Urinary bladder (tissue), 4 donors: ENCODE measurements around the gene CAMKK2. TPM values are rescaled to one million over a fixed set of nuclear protein-coding genes. Genes with fewer than 3 reads are reported as not detected.
"Not testable (repeated sequence)": the region's sequence is repeated elsewhere in the genome, so short reads cannot be mapped to it uniquely, and the experiment has no call there.

Experiments used
- DNase-seq: peaks from one replicate; pipeline ENCODE4 v3.0.0-alpha.2; 2015; ENCODE audit errors: extremely low spot score
- H3K27ac ChIP-seq: one replicate; pipeline ENCODE4 v1.5.1; 2013; ENCODE audit warnings: low read depth, mild to moderate bottlenecking, moderate library complexity
- H3K36me3 ChIP-seq: one replicate; pipeline ENCODE4 v1.6.1; 2013; ENCODE audit warnings: mild to moderate bottlenecking, moderate library complexity; ENCODE audit not compliant: insufficient read depth
- H3K4me1 ChIP-seq: one replicate; pipeline ENCODE4 v1.6.1; 2013; ENCODE audit warnings: mild to moderate bottlenecking, moderate library complexity; ENCODE audit not compliant: insufficient read depth
- H3K4me3 ChIP-seq: one replicate; pipeline ENCODE4 v1.5.1; 2013; ENCODE audit warnings: low read depth, low read length
- WGBS: extraction: QIAGEN DNeasy Blood & Tissue Kit; methylation state at CpG from one replicate; pipeline ENCODE4 v1.1.7; 2013; 5-methylcytosine and 5-hydroxymethylcytosine counted together
- polyA plus RNA-seq: library from polyadenylated mRNA; stranded (reverse); fragments of 200-250 nt; gene quantifications from one replicate; pipeline ENCODE4 v1.2.3, GENCODE V29; 2013
- total RNA-seq: library from RNA; depleted of rRNA; stranded (reverse); fragments of >200 nt; gene quantifications from one replicate; pipeline ENCODE4 v1.2.3, GENCODE V29; 2014
- donor health status: healthy with polysubstance abuse.
- donor health status: healthy.

Gene CAMKK2
- total and polyA plus RNA-seq, 2 donors = 18.5 to 47.0 TPM

DNA sequence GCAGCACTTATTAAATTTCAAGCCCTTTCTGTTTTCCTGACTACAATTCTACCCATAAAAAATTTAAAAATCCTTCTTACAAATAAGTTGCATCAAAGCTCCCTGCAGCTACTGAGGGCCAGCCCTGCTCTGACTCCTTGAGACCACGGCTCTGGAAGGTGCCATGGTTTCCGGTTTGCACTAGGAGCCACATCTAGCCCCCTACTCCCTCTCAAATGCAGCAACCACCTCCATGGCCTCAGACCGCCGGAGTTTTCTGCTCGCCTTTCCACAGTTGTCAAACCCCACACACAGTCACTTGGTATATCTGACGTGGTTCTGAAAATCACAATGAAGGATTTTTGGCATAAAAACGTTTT is 56.5 kb downstream of the CAMKK2 start:
- no peak overlapping the region for H3K4me3 ChIP-seq
- WGBS = 65% methylated on average over 7 of the region's 7 CpGs
- DNase-seq = no peak
- H3K36me3 ChIP-seq = no peaks in the 10 kb centered on the region
- H3K4me1 ChIP-seq = no peaks in the 10 kb centered on the region
- no peak overlapping the region for H3K27ac ChIP-seq

DNA sequence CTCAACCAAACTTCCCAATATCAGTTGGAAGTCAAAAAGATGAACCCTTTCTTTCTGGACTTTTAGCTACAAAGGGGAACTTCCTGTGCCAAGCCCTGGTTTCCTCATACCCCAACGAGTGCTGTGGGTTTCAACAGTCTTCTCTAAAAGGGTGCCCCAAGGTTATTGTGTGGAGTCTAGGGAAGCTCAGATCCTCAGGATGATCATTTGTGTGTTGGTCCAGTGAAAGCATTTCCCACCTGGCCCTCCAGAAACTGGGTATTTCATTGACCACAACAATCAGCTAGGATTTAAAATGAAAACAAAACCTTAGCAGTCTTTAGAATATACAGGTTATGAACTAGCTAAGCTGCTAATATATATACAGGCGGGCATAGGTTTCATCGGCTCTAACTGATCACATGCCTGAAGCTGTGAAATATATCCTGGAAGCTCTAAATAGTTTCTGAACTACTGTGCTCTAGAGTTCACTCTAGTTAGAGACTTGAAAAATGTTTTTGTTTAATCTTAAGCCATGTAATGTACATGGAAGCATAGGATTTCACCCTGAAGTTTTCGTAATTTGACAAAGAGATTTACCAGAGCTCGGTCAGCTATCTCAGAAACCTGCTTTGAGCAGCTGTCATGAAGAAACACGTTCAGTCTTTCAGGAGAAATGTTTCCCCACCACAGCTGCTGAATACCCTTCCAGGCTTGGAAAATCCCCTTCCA is 57.0 kb downstream of the CAMKK2 start:
- no peaks in the 10 kb centered on the region for H3K4me1 ChIP-seq
- 62% methylated on average over 6 of the region's 6 CpGs for WGBS
- H3K36me3 ChIP-seq = no peaks in the 10 kb centered on the region
- no peak overlapping the region for H3K27ac ChIP-seq
- no peak overlapping the region for H3K4me3 ChIP-seq
- no peak for DNase-seq

DNA sequence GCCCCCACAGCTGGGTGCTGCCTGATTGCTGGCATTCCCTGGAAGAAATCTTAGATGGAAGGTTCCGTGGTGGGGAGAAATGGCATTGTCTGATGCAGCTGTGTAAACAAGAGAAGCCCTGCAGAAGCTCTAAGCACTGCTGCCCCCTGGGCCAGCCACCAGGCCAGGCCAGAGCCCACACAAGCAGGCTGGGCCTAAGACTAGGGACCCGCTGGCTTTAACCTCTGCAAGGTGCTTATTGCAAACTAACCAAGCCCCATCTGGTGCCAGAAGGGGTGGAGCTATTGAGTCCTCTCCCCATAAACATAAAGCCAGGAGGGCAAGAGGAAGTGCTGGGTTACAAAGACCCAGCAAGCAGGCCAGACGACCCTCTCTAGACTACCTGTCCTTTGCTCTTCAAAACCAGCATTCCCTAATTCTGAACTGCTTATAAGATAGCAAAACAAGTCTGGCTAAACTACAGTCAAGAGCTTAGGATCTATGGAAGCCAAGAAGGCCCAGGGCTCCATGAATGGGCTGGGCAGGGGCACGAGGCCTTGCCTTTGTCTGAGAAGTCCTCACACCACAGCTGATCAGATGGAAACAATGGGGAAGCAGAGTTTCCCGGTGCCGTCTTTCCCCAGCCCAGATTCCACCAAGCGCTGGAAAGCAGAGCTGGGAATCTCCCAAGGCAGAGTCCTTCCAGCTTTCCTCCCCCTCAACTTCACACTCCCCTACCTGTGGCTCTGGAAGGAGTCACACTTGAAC is 57.7 kb downstream of the CAMKK2 start:
- 68% methylated on average over 7 of the region's 7 CpGs for WGBS
- H3K36me3 ChIP-seq = no peaks in the 10 kb centered on the region
- no peaks in the 10 kb centered on the region for H3K4me1 ChIP-seq
- DNase-seq = no peak
- no peak overlapping the region for H3K27ac ChIP-seq
- no peak overlapping the region for H3K4me3 ChIP-seq

DNA sequence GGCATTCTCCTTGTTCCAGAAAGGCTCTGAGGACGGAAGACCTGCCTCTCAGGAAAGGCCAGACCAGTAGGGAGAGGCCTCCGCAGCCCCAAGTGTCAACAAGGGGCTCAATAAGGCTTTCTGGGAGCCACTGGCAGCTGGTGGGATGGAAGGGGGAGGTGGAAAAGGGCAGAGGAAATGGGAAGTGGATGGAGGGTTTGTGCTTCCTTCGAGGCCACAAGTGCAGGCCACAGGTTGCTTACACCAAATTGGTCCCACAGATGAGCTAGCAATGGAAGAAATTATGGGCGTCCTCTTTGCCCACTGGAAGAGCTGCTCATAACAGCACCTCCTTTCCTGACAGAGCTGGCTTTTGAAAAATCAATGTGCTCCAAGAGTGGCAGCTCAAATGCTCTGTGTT is 58.4 kb downstream of the CAMKK2 start:
- DNase-seq = no peak
- Histone ChIP-seq H3K27ac (no peak overlapping the region), H3K4me1 (no peaks in the 10 kb centered on the region), H3K4me3 (no peak overlapping the region), H3K36me3 (no peaks in the 10 kb centered on the region)
- 87% methylated on average over 4 of the region's 4 CpGs for WGBS

DNA sequence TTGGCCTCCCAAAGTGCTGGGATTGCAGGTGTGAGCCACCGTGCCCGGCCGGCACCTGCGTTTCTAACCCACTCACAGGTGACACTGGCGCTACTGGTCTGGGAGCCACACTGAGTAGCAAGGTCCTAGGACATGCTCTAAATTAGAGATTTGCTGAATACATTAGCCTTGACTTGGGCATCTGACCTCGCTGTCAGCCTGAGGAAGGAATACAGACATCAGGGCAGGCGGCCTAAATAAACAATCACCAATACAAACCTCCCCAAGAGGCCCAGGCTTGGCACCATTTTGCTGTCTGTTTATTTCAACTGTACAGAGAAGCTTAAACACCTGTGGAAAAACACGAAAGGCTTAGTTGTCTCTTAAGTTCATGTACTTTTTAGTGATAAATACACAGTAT is 59.1 kb downstream of the CAMKK2 start:
- no peak for DNase-seq
- Histone ChIP-seq H3K4me3 (no peak overlapping the region), H3K36me3 (no peaks in the 10 kb centered on the region), H3K4me1 (no peaks in the 10 kb centered on the region), H3K27ac (no peak overlapping the region)
- WGBS = 85% methylated on average over 8 of the region's 8 CpGs

DNA sequence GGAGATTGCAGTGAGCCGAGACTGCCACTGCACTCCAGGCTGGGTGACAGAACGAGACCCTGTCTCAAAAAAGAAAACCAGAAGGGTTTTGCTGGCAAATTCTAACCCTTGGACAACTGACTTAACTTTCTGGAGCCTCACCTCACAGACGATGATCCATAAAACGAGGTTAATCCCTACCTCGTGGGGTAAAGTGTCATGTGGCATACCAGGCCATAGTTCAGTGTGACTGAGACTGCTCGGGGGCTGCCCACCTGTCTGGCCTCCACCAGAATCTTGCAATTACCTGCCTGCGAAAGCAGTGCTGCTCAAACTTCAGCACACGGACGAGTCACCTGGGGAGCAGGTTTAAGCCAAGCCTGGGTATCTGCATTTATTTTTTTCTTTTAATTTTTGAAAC is 59.7 kb downstream of the CAMKK2 start:
- no peaks in the 10 kb centered on the region for H3K4me1 ChIP-seq
- no peak overlapping the region for H3K4me3 ChIP-seq
- H3K36me3 ChIP-seq = no peaks in the 10 kb centered on the region
- 85% methylated on average over 9 of the region's 9 CpGs for WGBS
- DNase-seq = no peak
- H3K27ac ChIP-seq = no peak overlapping the region

DNA sequence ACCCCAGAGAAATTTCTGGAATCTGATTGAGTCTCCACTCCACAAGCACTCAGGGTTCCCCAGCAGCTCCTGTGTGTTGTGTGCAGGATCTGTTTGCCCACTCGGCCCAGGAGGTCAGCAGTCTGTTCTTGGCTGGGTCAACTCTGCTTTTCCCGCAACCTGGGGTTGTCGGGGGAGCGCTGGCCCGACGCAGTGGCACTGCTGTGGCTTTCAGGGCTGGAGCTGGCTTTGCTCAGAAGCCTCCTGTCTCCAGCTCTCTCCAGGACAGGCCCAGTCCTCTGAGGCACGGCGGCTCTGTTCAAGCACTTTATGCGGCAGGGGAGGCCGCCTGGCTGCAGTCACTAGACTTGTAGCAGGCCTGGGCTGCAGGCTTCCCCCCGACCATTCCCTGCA is 62.9 kb downstream of the CAMKK2 start:
- Histone ChIP-seq H3K27ac (no peak overlapping the region), H3K4me1 (no peaks in the 10 kb centered on the region), H3K4me3 (no peak overlapping the region), H3K36me3 (no peaks in the 10 kb centered on the region)
- no peak for DNase-seq
- WGBS = 86% methylated on average over 11 of the region's 11 CpGs

DNA sequence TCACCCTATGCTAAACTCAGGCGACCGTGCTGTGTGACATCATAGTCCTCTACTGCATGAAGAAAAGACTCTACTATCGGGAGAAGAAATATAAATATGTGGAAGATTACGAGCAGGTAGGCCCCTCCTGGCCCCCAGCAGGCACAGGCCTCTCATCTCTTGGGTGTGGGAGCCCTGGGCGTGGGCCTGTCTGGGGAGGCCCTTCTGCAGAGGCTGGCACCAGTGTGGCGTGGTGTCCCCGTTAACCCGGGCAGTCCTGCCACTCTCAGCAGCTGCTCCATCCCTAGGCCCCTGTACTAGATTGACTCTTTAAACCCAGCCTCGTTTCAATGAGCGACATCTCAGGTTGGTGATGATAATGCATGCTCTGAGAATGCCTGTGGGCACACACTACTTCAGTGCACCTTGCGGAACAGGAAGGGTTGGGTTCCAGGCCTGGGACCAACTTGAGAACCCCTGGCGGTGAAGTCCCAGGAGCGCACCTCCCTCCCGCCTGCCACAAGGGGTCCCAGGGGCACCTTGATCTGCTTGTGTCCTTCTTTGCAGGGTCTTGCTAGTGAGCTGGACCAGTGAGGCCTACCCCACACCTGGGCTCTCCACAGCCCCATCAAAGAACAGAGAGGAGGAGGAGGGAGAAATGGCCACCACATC is 63.4 kb downstream of the CAMKK2 start:
- H3K4me1 ChIP-seq = no peaks in the 10 kb centered on the region
- H3K36me3 ChIP-seq = no peaks in the 10 kb centered on the region
- H3K27ac ChIP-seq = no peak overlapping the region
- no peak for DNase-seq
- H3K4me3 ChIP-seq = no peak overlapping the region
- 93% methylated on average over 14 of the region's 14 CpGs for WGBS

DNA sequence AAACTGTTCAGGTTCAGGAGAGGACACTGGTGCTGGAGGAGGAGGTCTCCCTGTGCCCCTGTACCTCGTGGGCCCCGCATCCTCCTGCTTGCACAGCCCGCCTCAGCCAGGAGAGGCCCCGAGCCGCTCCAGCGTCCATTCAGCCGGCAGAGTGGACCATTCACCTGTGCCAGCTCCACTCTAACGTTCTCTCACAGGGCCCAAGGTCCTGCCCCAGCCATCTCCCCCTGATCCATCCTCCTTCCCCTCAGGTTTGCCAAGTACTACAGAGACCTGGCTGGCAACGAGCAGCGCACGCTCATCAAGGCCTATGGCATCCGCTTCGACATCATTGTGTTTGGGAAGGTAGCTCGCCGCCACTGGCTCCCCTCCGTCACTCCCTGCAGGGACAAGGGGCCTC is 64.3 kb downstream of the CAMKK2 start:
- H3K4me1 ChIP-seq = no peaks in the 10 kb centered on the region
- no peak overlapping the region for H3K4me3 ChIP-seq
- WGBS = 88% methylated on average over 16 of the region's 16 CpGs
- H3K36me3 ChIP-seq = no peaks in the 10 kb centered on the region
- no peak for DNase-seq
- no peak overlapping the region for H3K27ac ChIP-seq

DNA sequence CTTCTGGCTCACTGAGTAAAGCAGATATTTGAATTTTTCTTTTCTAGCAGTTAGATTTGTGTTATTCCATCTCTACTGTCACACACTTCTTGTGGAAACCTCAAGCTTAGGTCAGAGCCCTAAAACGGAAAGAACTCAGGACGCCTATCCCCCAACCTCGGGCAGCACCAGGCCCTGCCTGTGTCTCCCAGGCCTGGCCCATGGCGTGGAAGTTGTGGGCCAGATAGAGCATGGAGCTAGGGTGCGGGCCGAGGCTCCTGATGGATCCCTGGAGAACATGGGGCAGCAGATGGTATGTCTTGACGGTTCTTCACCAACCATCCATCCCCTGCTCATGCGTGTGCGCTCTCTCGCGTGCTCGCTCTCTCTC is 66.0 kb downstream of the CAMKK2 start:
- Histone ChIP-seq H3K27ac (no peak overlapping the region), H3K36me3 (no peaks in the 10 kb centered on the region), H3K4me3 (no peak overlapping the region), H3K4me1 (no peaks in the 10 kb centered on the region)
- 95% methylated on average over 12 of the region's 12 CpGs for WGBS
- no peak for DNase-seq

DNA sequence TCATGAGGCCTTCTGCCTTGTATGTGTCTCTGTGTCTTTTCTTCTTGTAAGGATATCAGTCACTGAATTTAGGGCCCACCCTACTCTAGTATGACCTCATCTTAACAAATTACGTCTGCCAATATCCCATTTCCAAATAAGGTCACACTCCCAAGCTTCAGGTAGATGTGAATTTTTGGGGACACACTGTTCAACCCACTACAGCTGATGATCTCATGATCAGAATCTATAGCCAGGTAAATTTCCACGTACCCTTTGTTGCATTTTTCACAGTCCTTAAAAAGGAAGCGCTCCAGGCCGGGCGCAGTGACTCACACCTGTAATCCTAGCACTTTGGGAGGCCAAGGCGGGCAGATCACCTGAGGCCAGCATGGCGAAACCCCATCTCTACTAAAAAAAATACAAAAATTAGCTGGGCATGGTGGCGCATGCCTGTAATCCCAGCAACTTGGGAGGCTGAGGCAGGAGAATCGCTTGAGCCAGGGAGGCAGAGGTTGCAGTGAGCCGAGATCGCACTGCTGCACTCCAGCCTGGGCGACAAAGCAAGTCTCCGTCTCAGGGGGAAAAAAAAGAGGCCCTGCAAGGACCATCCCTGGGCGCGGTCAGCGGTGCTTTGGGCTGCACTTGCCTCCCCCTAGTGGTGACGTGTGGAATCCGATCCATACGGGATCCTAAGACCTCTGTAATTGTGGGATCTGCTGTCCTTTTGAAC is 66.5 kb downstream of the CAMKK2 start:
- H3K4me3 ChIP-seq, H3K27ac ChIP-seq, H3K36me3 ChIP-seq, H3K4me1 ChIP-seq: not testable (repeated sequence)
- DNase-seq = peak; percentile 21
- 45% methylated on average over 19 of the region's 19 CpGs for WGBS

DNA sequence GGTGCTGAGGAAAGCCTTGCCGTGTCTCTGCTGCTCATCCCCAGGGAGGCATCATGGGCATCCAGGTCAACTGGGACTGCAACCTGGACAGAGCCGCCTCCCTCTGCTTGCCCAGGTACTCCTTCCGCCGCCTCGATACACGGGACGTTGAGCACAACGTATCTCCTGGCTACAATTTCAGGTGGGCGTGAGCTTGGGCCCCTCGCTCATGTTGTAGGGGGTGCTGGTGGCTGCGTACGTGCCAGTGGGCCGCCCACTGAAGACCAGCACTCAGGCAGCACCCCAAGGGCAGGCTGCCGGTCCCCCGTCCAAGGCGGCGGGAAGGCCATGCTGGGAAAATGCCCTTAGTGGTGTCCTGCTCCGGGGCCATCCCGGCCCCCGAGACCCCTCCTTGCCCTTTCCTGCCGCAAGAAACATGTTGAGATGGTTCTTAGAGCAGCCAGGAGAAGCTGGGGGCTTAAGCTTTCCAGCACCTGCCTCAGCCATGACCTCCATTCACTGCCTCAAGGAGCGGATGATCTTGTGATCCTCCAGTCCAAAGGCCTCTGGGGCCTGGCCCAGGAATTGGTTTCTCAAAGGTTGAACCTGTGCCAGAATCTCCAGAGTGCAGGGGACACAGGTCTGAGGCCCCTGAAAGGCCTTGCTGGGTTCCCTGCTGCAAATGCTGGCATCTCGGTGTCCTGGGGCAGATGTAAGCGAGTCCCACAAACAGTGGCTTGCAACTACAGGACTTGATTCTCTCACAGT is 67.4 kb downstream of the CAMKK2 start:
- Histone ChIP-seq H3K27ac (no peak overlapping the region), H3K36me3 (no peaks in the 10 kb centered on the region)
- WGBS = 96% methylated on average over 24 of the region's 24 CpGs

DNA sequence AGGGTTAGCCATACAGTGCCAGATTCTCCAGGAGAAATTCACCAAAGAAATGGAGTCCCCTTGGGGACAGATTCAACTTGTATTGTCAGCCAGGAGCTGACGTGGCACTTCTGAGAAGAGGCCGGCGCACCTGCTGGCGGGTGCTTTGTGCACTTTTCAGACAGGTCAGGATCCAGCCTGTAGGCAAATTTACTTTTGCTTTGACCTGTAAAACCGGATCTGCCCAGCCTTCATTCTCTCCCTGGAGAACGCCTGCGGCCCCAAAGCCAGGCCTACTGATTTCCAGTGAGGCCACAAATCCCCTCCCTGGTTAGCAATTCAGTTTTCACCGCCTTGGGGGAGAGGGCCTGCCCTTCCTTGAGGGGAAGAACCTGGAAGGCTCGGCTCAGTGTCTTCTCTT is 69.2 kb downstream of the CAMKK2 start:
- no peak overlapping the region for H3K27ac ChIP-seq
- H3K36me3 ChIP-seq = no peaks in the 10 kb centered on the region
- WGBS = 83% methylated on average over 9 of the region's 9 CpGs
- H3K4me3 ChIP-seq = no peak overlapping the region
- no peak for DNase-seq
- H3K4me1 ChIP-seq = no peaks in the 10 kb centered on the region

More for the DNA sequence above, 67.4 kb downstream of the CAMKK2 start:
- no peaks in the 10 kb centered on the region for H3K4me1 ChIP-seq
- no peak overlapping the region for H3K4me3 ChIP-seq
- no peak for DNase-seq
